Left lobe of liver (tissue), 2 donors: ENCODE measurements around the gene GRIA1. TPM values are rescaled to one million over a fixed set of nuclear protein-coding genes. Genes with fewer than 3 reads are reported as not detected.

Source experiments
- ATAC-seq: fragments of 200-7000 bp; cut with Tn5 transposase; one replicate; pipeline ENCODE4 v1.9.1; 2020; ENCODE audit warnings: mild to moderate bottlenecking, moderate library complexity
- DNase-seq: peaks from one replicate; pipeline ENCODE4 v3.0.0-alpha.2; 2020; ENCODE audit warnings: low spot score
- total RNA-seq: library from RNA; stranded (reverse); gene quantifications from one replicate; pipeline ENCODE4 v1.2.1, GENCODE V29; 2021
- donor health status: DM: no; HTN: no; CAD: no; lungs with moderate emphysema.
- donor health status: DM: no; HTN: yes; CAD: no.

The GRIA1 gene
- total RNA-seq, 1 donor from 2014 or later, result not detected

DNA sequence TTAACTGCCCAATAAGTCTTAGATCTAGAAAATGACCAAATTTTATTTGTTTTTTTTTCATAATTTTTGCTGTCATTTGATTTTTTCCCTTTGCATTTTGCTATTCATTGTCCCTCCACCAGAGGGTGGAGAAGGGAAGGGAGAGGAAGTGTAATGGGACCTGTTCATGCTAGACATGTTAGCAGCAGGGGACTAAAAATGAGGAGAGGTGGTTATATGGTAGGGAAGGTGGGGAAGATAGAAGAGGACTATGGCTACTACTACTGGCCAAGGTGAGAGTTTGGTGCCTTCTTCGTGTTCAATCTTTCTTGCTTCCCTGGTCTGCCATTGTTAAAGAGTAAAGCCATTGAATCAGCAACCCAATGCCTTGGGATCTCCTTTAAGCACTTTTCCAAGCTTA, 6.4 kb downstream of the GRIA1 start:
- DNase-seq (no peak), ATAC-seq (peak; percentile 78)

GRCh38 chr5:153498516-153498915, 8.0 kb downstream of the GRIA1 start:
- no peak for DNase-seq
- ATAC-seq, result no peak

DNA sequence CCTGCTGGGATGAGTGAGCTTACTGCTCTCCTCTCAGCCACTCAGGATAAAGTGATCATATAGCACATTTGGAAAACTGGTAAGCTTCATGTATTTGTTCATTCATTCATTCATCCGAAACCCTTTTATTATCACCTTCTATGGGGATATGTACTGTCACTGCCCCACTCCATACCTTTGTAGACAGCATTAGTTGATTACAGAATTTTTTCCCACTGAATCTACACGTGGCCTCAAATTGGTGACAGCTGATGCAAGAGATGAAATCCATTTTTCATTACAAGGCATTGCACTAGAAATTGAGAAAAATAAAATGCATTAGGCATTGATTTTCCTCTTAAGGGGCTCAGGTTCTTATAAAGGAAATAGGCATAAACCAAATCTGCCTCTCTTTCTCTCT, 9.7 kb downstream of the GRIA1 start:
- DNase-seq (no peak), ATAC-seq (no peak)

DNA sequence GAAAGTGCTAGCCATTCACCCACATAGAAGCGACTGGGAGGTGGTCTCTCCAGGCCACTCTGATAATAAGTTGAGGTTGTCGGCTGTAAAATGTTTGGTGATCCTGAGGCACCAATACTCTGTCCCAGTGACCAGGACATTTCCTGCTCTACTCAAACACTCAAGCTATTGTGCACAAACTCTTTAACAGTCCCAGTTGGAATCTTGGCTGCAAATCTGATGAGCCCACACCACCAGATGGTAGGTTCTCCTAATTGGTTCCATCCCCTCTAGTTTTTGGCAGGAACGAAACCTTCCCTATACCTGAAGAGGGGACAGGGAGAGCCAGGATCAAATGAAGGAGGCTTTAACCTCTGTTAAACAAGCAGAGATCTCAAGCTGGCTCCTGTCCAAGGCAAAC, 14.3 kb downstream of the GRIA1 start:
- no peak for ATAC-seq
- no peak for DNase-seq

- ATAC-seq (no peak), DNase-seq (no peak)
Measured at GRCh38 chr5:153508700-153509099, 18.2 kb downstream of the GRIA1 start.

DNA sequence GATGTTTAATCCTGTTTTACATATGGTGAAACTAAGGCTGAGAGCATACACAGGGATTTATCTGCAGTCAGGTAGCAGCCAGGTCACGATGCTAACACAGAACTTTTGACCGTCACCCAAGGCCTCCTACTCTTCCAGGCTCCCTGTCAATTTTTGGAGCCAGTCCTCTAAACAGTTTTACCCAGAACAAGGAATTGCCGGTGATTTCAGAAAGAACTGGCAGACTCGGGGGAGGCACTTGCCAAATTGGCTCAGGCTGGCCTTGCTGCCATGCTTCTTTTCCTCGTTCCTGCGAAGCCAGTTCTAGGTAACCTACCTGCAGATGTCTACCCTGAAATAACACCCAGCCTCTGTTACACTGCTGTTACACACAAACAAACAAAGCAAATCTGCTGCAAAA, 21.2 kb downstream of the GRIA1 start:
- DNase-seq, result no peak
- ATAC-seq, result no peak

DNA sequence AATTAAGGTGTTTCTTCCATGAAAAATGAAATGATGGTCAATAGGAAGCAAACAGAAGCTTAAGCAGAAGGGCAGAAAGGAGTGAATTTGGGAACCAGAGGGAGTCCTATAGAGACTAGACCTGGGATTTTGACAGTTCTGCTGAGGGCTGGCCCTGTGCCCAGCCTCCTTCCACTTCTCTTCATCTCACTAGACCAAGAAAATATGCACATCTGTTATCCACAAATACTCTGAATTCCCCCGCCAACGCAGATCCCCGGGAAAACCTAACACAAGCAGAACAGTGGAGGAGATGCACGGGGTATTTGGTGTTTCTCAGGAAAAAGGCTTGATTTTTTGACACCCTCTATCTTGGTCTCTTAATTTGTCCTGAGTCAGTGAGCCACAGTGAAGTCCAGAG, 22.7 kb downstream of the GRIA1 start:
- no peak for ATAC-seq
- no peak for DNase-seq

DNA sequence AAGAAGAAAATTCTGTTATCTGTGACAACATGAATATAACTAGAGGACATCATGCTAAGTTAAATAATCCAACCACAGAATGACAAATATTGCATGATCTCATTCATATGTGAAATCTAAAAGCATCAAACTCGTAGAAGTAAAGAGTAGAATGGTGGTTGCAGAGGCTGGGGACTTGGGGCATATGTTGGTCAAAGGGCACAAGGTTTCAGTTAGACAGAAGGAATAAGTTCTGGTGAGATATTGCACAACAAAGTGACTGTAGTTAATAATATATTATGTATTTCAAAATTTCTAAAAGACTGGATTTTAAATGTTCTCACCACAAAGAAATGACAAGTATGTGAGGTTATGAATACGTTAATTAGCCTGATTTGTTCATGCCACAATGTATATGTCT, 24.8 kb downstream of the GRIA1 start:
- no peak for DNase-seq
- no peak for ATAC-seq

GRCh38 chr5:153516504-153517240, 26.2 kb downstream of the GRIA1 start:
- DNase-seq (no peak), ATAC-seq (no peak)

GRCh38 chr5:153517241-153517611, 26.8 kb downstream of the GRIA1 start:
- no peak for DNase-seq
- no peak for ATAC-seq

GRCh38 chr5:153520137-153520536, 29.7 kb downstream of the GRIA1 start:
- DNase-seq (no peak), ATAC-seq (no peak)

DNA sequence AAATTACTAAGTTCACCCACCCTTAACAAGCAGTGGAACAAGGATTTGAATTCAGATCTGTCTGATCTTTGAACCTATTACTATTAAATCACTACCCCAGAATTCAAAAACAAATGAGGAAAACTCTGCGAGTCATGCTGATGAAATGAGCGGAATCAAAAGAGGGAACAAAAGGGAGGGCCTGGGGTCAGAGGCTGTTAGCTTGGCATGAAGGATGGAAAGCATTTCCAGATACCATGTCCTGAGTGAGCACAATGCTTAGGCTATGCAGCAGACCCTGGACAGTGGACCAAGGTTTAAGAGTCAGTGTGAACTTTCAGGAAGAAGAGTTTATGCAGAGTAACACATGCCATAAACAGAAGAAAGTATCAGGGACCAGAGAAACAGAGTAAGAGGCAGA, 30.5 kb downstream of the GRIA1 start:
- no peak for ATAC-seq
- no peak for DNase-seq

DNA sequence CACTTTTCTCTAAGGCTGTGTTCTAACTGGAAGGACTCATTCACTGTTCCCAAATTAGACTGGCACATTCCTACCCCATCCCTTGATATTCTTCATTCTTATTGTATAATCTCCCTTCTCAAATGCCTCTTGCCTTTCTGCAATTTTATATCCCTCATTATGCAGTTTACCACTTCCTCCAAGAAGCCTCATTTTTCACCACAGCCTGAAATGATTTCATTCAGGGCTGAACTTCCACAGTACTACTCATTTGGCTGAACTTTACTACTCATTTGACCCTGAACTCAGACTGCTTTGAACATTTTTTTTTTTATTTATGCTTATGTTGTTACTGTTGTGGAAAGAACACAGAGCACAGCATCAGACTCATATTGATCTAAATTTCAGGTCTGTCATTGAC, 32.7 kb downstream of the GRIA1 start:
- DNase-seq (no peak), ATAC-seq (no peak)

- no peak for DNase-seq
- ATAC-seq, result no peak
Measured at GRCh38 chr5:153523831-153524230, 33.4 kb downstream of the GRIA1 start.

GRCh38 chr5:153525536-153525935, 35.1 kb downstream of the GRIA1 start:
- DNase-seq (no peak), ATAC-seq (no peak)

DNA sequence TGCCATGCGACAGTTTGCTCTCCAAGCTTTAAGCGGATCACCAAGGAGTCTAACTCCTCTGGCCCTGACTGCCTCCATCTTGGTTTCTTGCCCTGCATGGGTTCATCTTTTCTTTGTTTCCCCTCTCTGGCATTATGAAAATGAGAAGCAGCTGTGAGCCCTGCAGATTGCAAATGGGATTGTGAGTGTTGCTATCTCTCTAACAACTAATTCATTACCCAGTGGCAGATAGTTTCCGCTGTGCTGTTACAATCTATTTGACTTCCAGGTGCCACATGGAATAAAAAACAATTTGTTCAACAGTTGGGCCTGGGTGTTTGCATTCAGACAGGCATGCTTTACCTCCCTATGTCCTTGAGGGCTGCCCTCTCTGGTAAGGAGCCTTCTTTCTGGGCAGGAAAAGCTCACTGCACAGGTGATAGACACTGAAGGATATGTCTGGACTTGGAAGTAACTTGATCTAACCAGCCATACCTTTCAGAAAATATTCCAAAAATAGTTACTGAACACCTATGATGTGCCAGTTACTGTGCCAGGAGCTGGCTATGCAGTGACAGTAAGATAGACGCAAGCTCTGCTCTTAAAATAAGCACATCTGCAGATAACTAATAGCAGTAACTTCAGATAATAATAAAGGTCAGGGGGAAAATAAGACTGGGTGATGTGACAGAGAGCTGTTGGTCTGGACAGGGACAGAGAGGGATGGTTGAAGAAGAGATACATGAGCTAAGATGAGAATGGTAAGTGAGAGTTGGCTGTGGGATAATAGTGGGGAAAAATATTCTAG, 40.1 kb downstream of the GRIA1 start:
- no peak for ATAC-seq

DNA sequence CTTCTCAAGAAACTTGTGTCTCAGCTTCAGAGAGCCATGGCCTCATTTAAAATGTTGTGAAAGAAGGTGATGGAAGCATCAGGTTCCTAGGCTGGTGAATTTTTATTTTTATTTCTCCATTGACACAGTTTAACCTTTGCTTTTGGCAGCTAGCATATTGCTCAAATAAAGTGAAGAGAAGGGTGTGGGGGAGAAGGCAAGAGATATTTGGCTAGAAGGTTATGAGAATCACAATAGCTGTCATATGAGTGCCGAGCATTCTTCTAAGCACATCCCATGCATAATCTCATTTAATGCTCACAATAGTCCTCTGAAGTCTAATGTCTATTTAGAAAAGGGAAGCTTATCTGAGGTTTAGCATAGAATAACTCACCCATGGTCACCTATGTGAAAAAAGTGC, 43.1 kb downstream of the GRIA1 start:
- DNase-seq, result no peak
- ATAC-seq, result no peak

More for the DNA sequence above, 40.1 kb downstream of the GRIA1 start:
- DNase-seq, result no peak

DNA sequence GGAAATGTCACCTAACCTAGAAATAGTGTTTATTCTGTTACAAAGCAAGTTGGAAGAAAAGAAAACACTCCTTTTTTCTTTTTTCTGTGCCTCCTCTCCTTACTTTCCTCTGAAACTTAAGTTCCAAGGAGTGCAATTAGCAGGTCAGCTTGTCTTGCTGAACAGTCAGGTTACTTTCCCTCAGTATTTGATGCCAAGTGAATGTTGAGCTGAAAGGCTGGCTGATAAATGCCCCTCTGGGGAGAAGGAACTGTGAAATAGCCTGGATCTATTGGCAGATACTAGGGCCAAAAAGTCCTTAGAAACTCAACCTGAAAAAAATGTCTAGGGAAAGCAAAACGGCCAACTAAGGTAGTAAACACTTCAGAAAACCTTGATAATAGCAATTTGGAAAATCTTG, 43.6 kb downstream of the GRIA1 start:
- ATAC-seq, result no peak
- no peak for DNase-seq

DNA sequence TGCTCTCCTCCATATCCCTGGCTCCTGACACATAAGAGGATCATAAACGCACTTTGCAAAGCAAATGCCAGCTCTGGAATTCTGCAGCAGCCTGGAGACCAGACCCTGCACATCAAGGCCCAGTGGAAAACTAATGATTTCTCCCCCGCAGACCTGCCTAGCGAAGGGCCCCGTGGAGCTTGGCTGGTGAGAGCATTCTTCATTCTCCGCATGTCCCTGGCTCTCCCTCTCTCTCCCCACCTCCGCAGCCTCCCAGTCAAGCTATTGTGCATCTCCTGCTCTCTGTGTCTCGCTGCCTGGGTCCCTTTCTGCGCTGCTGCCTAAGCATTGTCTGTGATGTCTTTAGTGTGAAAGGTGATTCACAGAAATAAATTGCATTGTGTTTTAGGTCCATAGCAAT, 46.7 kb downstream of the GRIA1 start:
- DNase-seq (no peak), ATAC-seq (no peak)

- ATAC-seq (no peak), DNase-seq (no peak)
Measured at GRCh38 chr5:153539983-153540382, 49.5 kb downstream of the GRIA1 start.

DNA sequence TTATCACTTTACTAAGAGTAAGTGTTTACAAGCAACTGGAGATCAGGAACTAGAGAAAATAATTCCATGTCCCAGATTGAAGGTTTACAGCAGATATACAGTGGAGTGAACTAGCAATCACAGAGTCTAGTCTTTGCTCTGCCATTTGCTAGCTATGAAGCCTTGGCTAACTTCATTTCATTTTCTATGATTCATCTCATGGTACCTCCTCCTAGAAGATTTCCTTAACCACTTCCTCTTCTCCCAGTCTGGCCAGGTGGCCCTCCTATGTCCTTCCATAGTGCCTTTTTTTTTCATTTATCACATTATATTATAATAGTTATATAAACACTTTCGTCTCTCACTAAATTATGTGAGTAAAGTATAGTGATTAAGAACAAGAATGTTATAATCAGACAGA, 52.1 kb downstream of the GRIA1 start:
- ATAC-seq (no peak), DNase-seq (no peak)

- ATAC-seq (no peak), DNase-seq (no peak)
Measured at GRCh38 chr5:153543288-153543687, 52.8 kb downstream of the GRIA1 start.
